SJCRH30 (cell line): ENCODE results near the gene CACNA1G. TPM values are rescaled to one million over a fixed set of nuclear protein-coding genes. Genes with fewer than 3 reads are reported as not detected.

Experiments
- DNase-seq, 2 experiments: peaks; one replicate each; pipeline ENCODE4 v3.0.0-alpha.2; 2015 to 2020
- H3K27ac ChIP-seq: fragments of 250-450 bp; sonication (Bioruptor Pico); 2 replicates; pipeline ENCODE4 v1.5.1; 2020; ENCODE audit warnings: mild to moderate bottlenecking, moderate library complexity
- H3K27me3 ChIP-seq: fragments of 250-450 bp; sonication (Bioruptor Pico); 2 replicates; pipeline ENCODE4 v1.5.1; 2020; ENCODE audit warnings: mild to moderate bottlenecking, moderate library complexity
- H3K36me3 ChIP-seq: fragments of 250-450 bp; sonication (Bioruptor Pico); 2 replicates; pipeline ENCODE4 v1.5.1; 2020; ENCODE audit warnings: mild to moderate bottlenecking, moderate library complexity
- H3K4me1 ChIP-seq: fragments of 250-450 bp; sonication (Bioruptor Pico); 2 replicates; pipeline ENCODE4 v1.5.1; 2020; ENCODE audit warnings: mild to moderate bottlenecking, moderate library complexity
- H3K4me3 ChIP-seq: fragments of 250-450 bp; sonication (Bioruptor Pico); 2 replicates; pipeline ENCODE4 v1.5.1; 2020; ENCODE audit warnings: mild to moderate bottlenecking, moderate library complexity
- H3K9me3 ChIP-seq: fragments of 250-450 bp; sonication (Bioruptor Pico); replicated peaks from 2 replicates; pipeline ENCODE4 v1.5.1; 2020; ENCODE audit warnings: mild to moderate bottlenecking, moderate library complexity
- total RNA-seq: library from RNA; depleted of rRNA; stranded (reverse); fragments of >200 nt; shearing (Covaris generic); gene quantifications from 2 replicates; pipeline ENCODE4 v1.2.3, GENCODE V29; 2014

Gene CACNA1G
- total RNA-seq, 1 experiment from 2014 or later: 4.2 TPM

DNA sequence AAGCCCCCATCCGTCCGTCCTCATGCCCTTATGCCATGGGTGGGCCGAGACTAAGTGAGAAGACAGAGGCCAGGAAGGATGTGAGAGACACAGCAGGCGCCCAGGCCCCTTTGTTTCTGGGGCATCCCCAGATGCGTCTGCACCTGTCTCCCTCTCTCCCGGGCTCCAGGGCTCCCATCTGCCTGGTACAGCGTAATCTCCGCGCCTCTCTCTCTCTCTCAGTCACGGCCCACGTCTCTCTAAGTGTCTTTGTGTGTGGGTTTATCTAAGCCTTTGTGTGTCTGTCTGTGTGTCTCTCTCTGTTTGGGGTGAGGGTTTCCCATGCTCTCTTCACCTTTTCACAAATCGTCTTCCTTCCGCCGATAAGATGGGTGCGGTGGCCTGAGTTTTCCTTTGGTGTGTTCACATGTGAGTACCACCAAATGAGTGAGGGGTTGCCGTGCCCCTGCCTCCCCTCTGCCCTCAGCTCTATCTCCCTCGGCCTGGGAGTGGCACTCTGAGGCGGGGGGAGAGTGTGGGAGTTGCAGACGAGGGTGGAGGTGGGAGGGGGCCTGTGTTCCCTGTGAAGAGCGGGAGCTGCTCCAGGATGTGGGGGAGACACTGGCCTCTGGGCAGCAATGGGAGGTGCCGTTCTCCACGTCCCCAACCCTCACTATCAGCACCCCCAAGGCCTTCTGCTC, 48.3 kb downstream of the CACNA1G start:
- no peaks in the 10 kb centered on the region for H3K36me3 ChIP-seq
- no peak overlapping the region for H3K4me3 ChIP-seq
- no peak overlapping the region for H3K27ac ChIP-seq
- H3K27me3 ChIP-seq: no peaks in the 10 kb centered on the region
- no peaks in the 10 kb centered on the region for H3K9me3 ChIP-seq
- peak; percentile 42 to 61 for DNase-seq
- peaks cover 15% of the 10 kb centered on the region; the same call in 1 of the 2 replicates for H3K4me1 ChIP-seq

DNA sequence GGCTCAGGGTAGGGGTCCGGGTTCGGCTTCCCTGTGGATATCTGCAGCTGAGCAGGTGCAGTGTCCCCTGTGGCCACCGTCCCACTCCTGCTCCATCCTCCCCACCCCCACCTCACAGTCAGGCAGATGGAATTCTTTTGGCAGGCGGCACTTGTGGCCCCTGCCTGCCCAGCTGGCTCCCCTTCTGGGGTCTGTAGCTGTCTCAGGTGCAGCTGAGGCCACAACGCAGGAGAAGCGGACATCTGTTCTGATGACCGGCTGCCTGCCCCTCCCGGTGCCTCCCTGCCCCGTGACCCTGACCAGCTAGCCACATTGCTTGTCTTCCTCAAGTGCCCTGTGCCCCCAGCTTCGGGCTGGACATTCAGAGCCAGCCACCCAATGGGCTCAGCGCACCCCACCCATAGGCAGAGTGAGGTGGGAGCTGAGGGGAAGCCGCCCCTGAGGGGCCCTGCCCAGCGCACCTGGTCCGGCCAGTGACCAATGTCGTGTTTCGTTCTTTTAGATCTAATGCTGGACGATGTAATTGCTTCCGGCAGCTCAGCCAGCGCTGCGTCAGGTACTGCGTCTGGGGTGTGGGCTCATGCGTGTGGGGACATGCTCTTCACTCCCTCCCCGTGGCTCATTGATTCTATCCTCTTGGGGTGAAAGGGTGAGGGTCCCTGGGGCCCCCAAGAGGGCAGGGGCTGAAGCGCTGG, 49.0 kb downstream of the CACNA1G start:
- no peaks in the 10 kb centered on the region for H3K36me3 ChIP-seq
- H3K27ac ChIP-seq: no peak overlapping the region
- no peaks in the 10 kb centered on the region for H3K27me3 ChIP-seq
- H3K4me1 ChIP-seq: peaks cover 11% of the 10 kb centered on the region; the same call in 1 of the 2 replicates
- no peaks in the 10 kb centered on the region for H3K9me3 ChIP-seq
- H3K4me3 ChIP-seq: no peak overlapping the region
- DNase-seq: no peak

DNA sequence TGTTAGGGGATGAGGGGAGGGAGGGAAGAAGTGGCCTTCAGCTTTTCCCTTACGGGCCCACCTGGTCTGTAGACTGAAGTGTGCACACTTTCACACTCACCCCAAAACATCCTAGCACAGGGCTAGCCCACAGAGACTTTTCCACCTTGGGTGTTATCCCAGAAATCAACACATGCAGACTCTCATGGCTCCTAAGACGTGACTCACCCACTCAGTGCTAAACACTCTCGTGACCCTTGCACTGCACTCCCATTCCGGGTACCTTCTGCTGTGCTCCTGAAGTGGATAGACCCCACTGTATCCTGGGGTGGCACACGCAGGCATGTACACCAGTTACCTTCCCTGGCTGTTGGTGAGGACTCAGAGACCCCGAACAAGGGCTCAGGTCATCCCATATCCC, 51.1 kb downstream of the CACNA1G start:
- no peak overlapping the region for H3K4me3 ChIP-seq
- H3K4me1 ChIP-seq: peaks cover 6% of the 10 kb centered on the region; the same call in 1 of the 2 replicates
- no peak overlapping the region for H3K27ac ChIP-seq
- no peak for DNase-seq
- H3K27me3 ChIP-seq: no peaks in the 10 kb centered on the region
- no peaks in the 10 kb centered on the region for H3K36me3 ChIP-seq
- H3K9me3 ChIP-seq: no peaks in the 10 kb centered on the region

DNA sequence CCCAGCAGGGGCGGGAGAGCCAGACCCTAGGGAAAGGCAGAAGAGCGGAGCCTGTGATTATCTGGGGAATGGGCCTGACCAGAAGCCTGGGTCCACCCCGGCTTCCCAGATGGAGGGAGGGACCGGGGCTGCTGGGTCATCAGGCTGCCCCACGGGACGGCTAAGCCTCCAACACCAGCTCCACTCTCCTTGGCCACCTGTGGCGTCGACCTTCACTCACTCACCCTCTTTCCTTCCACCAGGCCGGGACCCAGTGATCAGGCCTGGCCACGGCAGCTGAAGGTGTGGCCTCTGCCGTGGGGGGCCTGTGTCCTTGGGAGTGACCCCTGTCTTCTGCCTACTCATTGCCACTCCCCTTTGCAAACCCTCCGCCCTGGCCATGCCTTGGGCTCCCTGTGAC, 51.8 kb downstream of the CACNA1G start:
- no peak for DNase-seq
- peaks cover 6% of the 10 kb centered on the region; the same call in 1 of the 2 replicates for H3K4me1 ChIP-seq
- no peaks in the 10 kb centered on the region for H3K9me3 ChIP-seq
- H3K27me3 ChIP-seq: no peaks in the 10 kb centered on the region
- H3K36me3 ChIP-seq: no peaks in the 10 kb centered on the region
- H3K27ac ChIP-seq: no peak overlapping the region
- H3K4me3 ChIP-seq: no peak overlapping the region

DNA sequence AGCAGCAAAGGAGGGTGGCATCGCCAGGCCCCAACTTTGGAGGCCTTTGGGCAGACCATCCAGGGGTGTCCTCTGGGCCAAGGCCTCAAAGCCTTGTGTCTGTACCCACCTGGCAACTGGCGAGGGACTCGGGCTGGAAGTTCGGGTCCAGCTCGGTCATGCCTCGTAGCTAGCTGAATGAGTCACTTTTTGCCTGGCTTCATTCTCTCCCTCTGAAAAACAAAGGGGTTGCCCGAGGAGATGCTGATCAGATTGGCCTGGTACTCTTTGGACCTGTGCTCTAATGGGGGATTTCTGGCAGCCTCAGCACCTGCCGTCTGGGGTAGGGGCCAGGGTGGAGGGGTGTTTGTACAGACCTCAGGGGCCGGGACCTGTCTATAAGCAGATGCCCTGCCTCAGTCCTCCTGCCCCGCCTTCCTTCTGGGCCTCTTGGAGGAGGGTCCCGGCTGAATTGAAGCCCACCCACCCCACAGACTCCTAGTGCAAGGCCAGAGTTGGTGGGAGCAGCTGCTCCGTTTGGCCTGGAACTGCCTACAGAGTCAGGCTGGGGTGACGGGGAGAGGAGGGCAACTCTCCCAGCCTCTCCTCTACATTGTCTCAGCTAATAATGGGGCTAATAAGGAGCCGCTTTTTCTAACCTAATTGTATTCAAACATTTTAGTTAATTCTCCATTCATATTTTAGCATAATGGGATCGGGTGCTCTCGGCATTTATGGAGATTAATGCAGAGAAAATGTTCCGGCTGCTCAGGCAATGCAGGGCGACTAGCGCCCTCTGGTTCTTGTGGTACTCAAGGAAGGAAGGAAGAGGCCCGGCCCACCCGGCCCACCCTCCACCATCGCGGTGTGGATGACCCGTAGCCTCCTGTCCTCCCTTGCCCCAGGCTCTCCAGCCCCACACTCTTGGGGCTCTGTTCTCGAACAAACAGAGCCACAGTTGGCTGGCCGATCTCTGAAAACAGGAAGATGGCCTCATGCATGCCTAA, 52.8 kb downstream of the CACNA1G start:
- Histone ChIP-seq H3K27me3 (no peaks in the 10 kb centered on the region), H3K36me3 (no peaks in the 10 kb centered on the region), H3K4me1 (peaks cover 6% of the 10 kb centered on the region; the same call in 1 of the 2 replicates), H3K9me3 (no peaks in the 10 kb centered on the region), H3K4me3 (no peak overlapping the region), H3K27ac (no peak overlapping the region)
- no peak for DNase-seq

DNA sequence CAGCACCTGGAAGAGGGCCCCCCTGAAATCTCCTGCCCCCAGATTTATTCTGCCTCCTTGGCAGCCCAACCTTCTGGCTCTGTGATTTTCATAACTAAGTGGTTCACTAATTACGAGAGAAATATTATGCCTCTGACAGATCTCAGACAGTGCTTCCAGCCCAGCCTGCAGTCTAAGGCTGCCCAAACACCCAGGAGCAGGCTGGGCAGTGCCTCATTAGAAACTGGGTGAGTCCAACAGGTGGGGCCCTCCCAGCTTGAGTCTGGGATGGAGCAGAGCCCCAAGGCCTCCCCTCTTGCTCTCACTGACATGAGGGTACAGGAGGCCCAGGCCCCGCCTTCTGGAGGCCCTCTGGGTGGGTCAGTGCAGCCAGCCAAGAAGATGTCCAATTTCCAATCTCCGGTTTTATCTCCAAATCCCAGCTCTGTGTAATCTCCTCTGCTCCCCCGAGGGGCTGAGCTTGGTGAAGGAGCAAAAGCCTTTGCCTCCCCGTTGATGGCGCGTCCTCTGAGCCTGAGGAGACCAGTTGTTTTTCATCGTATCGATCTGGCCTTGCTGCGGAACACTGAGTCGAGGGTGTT, 54.0 kb downstream of the CACNA1G start:
- H3K9me3 ChIP-seq: no peaks in the 10 kb centered on the region
- no peaks in the 10 kb centered on the region for H3K36me3 ChIP-seq
- no peaks in the 10 kb centered on the region for H3K27me3 ChIP-seq
- no peaks in the 10 kb centered on the region; the same call in 1 of the 2 replicates for H3K4me1 ChIP-seq
- no peak overlapping the region for H3K27ac ChIP-seq
- no peak for DNase-seq
- no peak overlapping the region for H3K4me3 ChIP-seq

DNA sequence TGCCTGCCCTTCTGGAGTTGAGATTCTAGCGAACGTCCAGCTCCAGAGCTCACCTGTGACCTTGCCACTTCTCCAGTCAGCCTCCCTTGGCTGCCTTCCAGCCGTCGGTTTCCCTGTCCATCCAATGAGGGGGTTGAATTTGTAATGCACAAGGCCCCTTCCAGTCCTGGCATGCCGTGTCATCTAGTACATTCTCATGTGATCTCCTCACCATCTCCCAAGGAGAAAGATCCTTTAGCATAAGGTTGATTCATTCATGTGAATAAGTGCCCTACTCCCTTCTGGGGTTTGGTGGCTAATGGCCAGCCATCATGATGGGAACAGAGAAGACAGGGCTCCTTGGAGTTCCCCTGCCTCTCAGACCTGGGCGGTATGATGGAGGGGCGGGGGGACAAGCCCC, 55.3 kb downstream of the CACNA1G start:
- no peak overlapping the region for H3K4me3 ChIP-seq
- H3K9me3 ChIP-seq: no peaks in the 10 kb centered on the region
- H3K27ac ChIP-seq: no peak overlapping the region
- peaks cover 3% of the 10 kb centered on the region; the same call in 1 of the 2 replicates for H3K27me3 ChIP-seq
- no peak for DNase-seq
- H3K4me1 ChIP-seq: 0 out of 2 replicates have a peak, but pooled peaks cover 3% of the 10 kb centered on the region
- no peaks in the 10 kb centered on the region for H3K36me3 ChIP-seq

DNA sequence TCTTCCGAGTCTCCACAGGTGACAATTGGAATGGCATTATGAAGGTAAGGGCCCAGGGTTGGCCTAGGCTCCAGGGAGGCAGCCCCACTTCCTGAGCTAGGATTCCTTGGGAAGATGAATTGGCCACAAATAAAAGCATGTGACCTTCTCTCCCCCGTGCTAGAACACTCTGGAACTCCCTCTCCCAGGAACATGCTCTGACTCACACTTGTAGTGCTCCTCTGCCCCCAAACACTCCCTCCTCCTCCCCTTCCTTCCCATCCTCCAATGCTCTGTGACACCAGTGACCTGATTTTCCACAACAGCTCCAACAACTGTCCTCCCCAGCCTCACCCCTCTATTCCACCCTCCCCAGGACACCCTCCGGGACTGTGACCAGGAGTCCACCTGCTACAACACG, 57.8 kb downstream of the CACNA1G start:
- 0 out of 2 replicates have a peak, but pooled peaks cover 3% of the 10 kb centered on the region for H3K4me1 ChIP-seq

DNA sequence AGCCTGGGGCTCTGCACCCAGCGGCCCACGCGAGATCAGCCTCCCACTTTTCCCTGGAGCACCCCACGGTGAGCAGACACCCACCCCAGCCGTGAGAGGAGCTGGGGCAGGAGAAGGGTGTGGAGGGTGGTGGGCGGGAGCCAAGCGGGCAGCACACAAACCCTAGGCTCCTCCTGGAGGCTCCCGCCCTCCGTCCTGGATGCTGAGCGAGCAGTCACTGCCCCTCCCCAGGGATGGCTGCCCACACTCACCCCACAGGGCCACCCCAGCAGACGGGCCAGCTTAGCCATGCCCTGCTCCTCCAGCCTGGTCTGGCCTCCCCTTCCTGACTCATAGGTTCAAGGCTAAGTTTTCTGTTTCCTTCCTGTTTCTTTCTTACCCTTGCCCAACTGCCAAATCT, 58.4 kb downstream of the CACNA1G start:
- H3K36me3 ChIP-seq: no peaks in the 10 kb centered on the region
- DNase-seq: no peak
- H3K4me3 ChIP-seq: no peak overlapping the region
- H3K27ac ChIP-seq: no peak overlapping the region
- H3K9me3 ChIP-seq: no peaks in the 10 kb centered on the region
- peaks cover 3% of the 10 kb centered on the region; the same call in 1 of the 2 replicates for H3K27me3 ChIP-seq
- H3K4me1 ChIP-seq: 0 out of 2 replicates have a peak, but pooled peaks cover 3% of the 10 kb centered on the region

More for the DNA sequence above, 57.8 kb downstream of the CACNA1G start:
- H3K4me3 ChIP-seq: no peak overlapping the region
- H3K27ac ChIP-seq: no peak overlapping the region
- no peaks in the 10 kb centered on the region for H3K36me3 ChIP-seq
- no peaks in the 10 kb centered on the region for H3K9me3 ChIP-seq
- peaks cover 3% of the 10 kb centered on the region; the same call in 1 of the 2 replicates for H3K27me3 ChIP-seq
- DNase-seq: no peak

DNA sequence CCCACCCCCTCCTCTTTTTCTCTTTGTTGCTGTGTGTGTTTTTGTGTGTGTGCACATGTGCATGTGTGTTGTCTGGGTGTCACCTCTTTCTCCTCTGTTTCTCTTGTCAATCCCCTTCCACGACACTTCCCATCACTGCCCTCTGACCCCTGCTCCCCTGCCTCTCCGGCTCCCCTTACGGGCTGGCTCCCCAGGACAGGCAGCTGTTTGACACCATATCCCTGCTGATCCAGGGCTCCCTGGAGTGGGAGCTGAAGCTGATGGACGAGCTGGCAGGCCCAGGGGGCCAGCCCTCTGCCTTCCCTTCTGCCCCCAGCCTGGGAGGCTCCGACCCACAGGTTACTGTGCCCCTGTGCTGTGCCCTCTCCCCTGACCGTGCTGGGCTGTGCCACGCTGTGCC, 59.0 kb downstream of the CACNA1G start:
- no peaks in the 10 kb centered on the region for H3K9me3 ChIP-seq
- H3K4me3 ChIP-seq: no peak overlapping the region
- 0 out of 2 replicates have a peak, but pooled peaks cover 3% of the 10 kb centered on the region for H3K4me1 ChIP-seq
- H3K36me3 ChIP-seq: no peaks in the 10 kb centered on the region
- peaks cover 3% of the 10 kb centered on the region; the same call in 1 of the 2 replicates for H3K27me3 ChIP-seq
- H3K27ac ChIP-seq: no peak overlapping the region
- DNase-seq: peak in 1 of 2 experiments; percentile 28

DNA sequence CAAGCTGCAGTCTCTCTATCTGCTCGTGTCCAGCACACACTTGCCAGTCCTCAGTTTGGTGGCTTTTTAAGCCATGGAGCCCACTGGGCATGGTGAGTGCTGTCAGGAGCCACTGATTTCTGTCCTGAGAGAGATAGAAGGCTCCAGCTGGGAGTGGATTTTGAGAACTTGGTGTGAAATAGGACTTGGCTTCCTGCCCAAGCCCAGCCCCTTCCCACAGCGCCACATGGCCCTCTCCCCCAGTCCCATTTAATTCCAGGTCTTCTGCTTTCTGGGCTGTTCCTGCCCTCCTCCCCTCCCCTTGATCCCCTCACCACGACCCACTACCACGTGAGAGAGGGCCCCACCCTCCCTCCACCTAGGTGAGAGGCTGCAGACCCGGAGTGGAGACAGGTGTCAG, 59.7 kb downstream of the CACNA1G start:
- no peak overlapping the region for H3K4me3 ChIP-seq
- H3K4me1 ChIP-seq: 0 out of 2 replicates have a peak, but pooled peaks cover 3% of the 10 kb centered on the region
- no peaks in the 10 kb centered on the region for H3K9me3 ChIP-seq
- H3K27me3 ChIP-seq: peaks cover 3% of the 10 kb centered on the region; the same call in 1 of the 2 replicates
- no peaks in the 10 kb centered on the region for H3K36me3 ChIP-seq
- no peak overlapping the region for H3K27ac ChIP-seq
- no peak for DNase-seq

DNA sequence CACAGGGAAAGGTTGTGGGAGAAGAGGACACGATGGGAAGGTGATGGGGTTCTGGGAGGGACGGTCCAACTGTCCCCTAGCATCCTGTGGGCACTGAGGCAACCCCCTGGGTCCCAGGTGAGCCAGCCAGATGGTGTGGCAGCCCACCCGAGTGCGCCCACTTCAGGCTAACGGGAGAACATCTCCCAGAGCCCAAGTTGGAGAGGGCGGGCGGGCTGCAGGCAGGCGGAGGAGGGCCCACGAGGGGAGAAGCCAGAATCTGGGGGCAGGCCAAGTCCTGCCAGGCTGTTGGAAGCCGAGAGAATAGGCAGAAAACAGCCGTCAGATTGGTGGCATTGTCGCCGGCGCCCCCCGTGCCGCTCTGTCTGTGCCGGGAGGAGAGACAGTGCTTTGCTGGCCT, 60.3 kb downstream of the CACNA1G start:
- no peak for DNase-seq
- Histone ChIP-seq H3K9me3 (no peaks in the 10 kb centered on the region), H3K36me3 (no peaks in the 10 kb centered on the region), H3K4me1 (0 out of 2 replicates have a peak, but pooled peaks cover 3% of the 10 kb centered on the region), H3K27ac (no peak overlapping the region), H3K4me3 (no peak overlapping the region), H3K27me3 (peaks cover 5% of the 10 kb centered on the region)

DNA sequence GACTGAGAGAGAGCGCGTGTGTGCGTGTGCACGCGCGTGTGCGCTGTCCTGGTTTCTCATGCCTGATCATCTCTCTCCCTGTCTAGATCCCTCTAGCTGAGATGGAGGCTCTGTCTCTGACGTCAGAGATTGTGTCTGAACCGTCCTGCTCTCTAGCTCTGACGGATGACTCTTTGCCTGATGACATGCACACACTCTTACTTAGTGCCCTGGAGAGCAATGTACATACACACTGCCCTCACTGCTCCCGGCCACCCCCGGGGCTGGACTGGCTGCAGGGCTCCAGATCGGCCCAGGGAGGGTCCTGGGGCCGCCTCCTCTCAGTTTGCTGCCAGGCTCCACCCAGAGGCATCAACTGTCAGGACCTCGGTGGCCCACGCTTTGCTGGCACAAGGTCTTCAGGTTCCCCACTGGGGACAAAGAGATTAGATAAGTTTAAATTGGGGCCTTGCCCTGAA, 61.1 kb downstream of the CACNA1G start:
- H3K4me1 ChIP-seq: 0 out of 2 replicates have a peak, but pooled peaks cover 3% of the 10 kb centered on the region
- H3K4me3 ChIP-seq: no peak overlapping the region
- peaks cover 5% of the 10 kb centered on the region for H3K27me3 ChIP-seq
- no peaks in the 10 kb centered on the region for H3K9me3 ChIP-seq
- H3K27ac ChIP-seq: no peak overlapping the region
- no peaks in the 10 kb centered on the region for H3K36me3 ChIP-seq
- DNase-seq: no peak
